HL-60 (cell line): ENCODE results near the gene TJP1.

Source experiments
- DNase-seq, 2 experiments: peaks; one replicate each; pipeline ENCODE4 v3.0.0-alpha.2; 2010 to 2020; ENCODE audit warnings: low read depth in 1 of 2, low spot score in 1 of 2
- H3K27ac ChIP-seq: fragments of 250-450 bp; sonication (Bioruptor Pico); replicated peaks from 2 replicates; pipeline ENCODE4 v1.5.1; 2020; ENCODE audit warnings: mild to moderate bottlenecking, moderate library complexity
- H3K27me3 ChIP-seq: fragments of 250-450 bp; sonication (Bioruptor Pico); 2 replicates; pipeline ENCODE4 v1.5.1; 2021; ENCODE audit warnings: mild to moderate bottlenecking, moderate library complexity; ENCODE audit not compliant: insufficient read depth, poor library complexity, severe bottlenecking
- H3K4me3 ChIP-seq: replicated peaks from 2 replicates; pipeline ENCODE4 v1.5.1; 2011; ENCODE audit warnings: mild to moderate bottlenecking, control low read depth, low read length; ENCODE audit not compliant: insufficient read depth
- CTCF ChIP-seq: IDR thresholded peaks from one replicate; pipeline ENCODE4 v1.5.1; 2011; ENCODE audit warnings: low read length, control low read depth, inconsistent platforms; ENCODE audit not compliant: insufficient read depth
- GABPA ChIP-seq: IDR thresholded peaks from 2 replicates; pipeline ENCODE4 v1.6.1; 2012; ENCODE audit warnings: low read depth
- POLR2AphosphoS5 ChIP-seq: IDR thresholded peaks from 2 replicates; pipeline ENCODE4 v1.6.1; 2012; ENCODE audit warnings: low read depth
- REST ChIP-seq: IDR thresholded peaks from 2 replicates; pipeline ENCODE4 v1.6.1; 2012; ENCODE audit warnings: low read depth; ENCODE audit not compliant: insufficient replicate concordance
- SPI1 ChIP-seq: IDR thresholded peaks from 2 replicates; pipeline ENCODE4 v1.6.1; 2012; ENCODE audit warnings: low read depth, mild to moderate bottlenecking, borderline replicate concordance

TJP1 gene

GRCh38 chr15:29788433-29789034, 33.7 kb downstream of the TJP1 start:
- no peak for TF ChIP-seq SPI1
- TF ChIP-seq REST: no peak
- no peak for TF ChIP-seq POLR2AphosphoS5
- TF ChIP-seq GABPA: no peak
- TF ChIP-seq CTCF: no peak
- no peak for DNase-seq
- H3K27me3 ChIP-seq: no peaks in the 10 kb centered on the region
- no peak overlapping the region for H3K27ac ChIP-seq
- no peak overlapping the region for H3K4me3 ChIP-seq

- no peak overlapping the region for H3K27ac ChIP-seq
These were observed 34.5 kb downstream of the TJP1 start for GRCh38 chr15:29787767-29788166.

More at GRCh38 chr15:29787767-29788166, 34.5 kb downstream of the TJP1 start:
- Histone ChIP-seq H3K4me3 (no peak overlapping the region), H3K27me3 (no peaks in the 10 kb centered on the region)
- TF ChIP-seq GABPA (no peak), SPI1 (no peak), CTCF (no peak), POLR2AphosphoS5 (no peak), REST (no peak)
- DNase-seq: no peak
